ENCODE results near the gene LRP5. TPM values are rescaled to one million over a fixed set of nuclear protein-coding genes. Genes with fewer than 3 reads are reported as not detected.
A peak's percentile ranks its signal among the peaks of the same experiment; 100 is the strongest.
"Not testable (repeated sequence)": the region's sequence is repeated elsewhere in the genome, so short reads cannot be mapped to it uniquely, and the experiment has no call there.

The LRP5 gene
- polyA plus RNA-seq, 6 donors from 2014 or later = 0.04 to 0.88 (median 0.56) TPM; not detected in 1

- Mint-ChIP-seq H3K27ac (peak within 1 kb of the TSS; percentile 97 to 99 (median 98)), H3K4me1 (peaks cover 32 to 52% (median 43%) of the 10 kb centered on the region in 3 donors), H3K4me3 (peak within 1 kb of the TSS; percentile 90 to 99 (median 98)), H3K27me3 (no peaks in the 10 kb centered on the region), H3K36me3 (no peaks in the 10 kb centered on the region), H3K9me3 (no peaks in the 10 kb centered on the region)
- ATAC-seq (ENCODE audit: low read depth in 2 of 2) (peak in 1 of 2 donors; percentile 0), DNase-seq (peak; percentile 9)
These were observed 148.6 kb downstream of the LRP5 start, which contains the start of gene PPP6R3 for GRCh38 chr11:68460741-68461574. TSS of gene PPP6R3 (plus strand) at chr11:68460752. CDS start at chr11:68537665, 76,913 bp downstream.

GRCh38 chr11:68461575-68461917 is 149.2 kb downstream of the LRP5 start:
- no peaks in the 10 kb centered on the region for H3K36me3 Mint-ChIP-seq
- H3K9me3 Mint-ChIP-seq = no peaks in the 10 kb centered on the region
- no peak for DNase-seq
- peak overlapping the region; percentile 88 to 98 (median 94) for H3K4me3 Mint-ChIP-seq
- H3K4me1 Mint-ChIP-seq = peaks cover 35 to 54% (median 46%) of the 10 kb centered on the region in 3 donors
- no peaks in the 10 kb centered on the region for H3K27me3 Mint-ChIP-seq
- H3K27ac Mint-ChIP-seq = peak overlapping the region; percentile 56 to 97 (median 91)
- no peak for ATAC-seq (ENCODE audit: low read depth in 2 of 2)

- peak overlapping the region in 3 of 6 donors; percentile 35 to 87 (median 79) for H3K27ac Mint-ChIP-seq
- H3K4me3 Mint-ChIP-seq = peak overlapping the region; percentile 25 to 90 (median 59)
- DNase-seq (no peak), ATAC-seq (ENCODE audit: low read depth in 2 of 2) (no peak)
- peaks cover 0 to 5% of the 10 kb centered on the region in 2 donors for H3K36me3 Mint-ChIP-seq
- peaks cover 50 to 76% (median 66%) of the 10 kb centered on the region in 3 donors for H3K4me1 Mint-ChIP-seq
- H3K27me3 Mint-ChIP-seq = no peaks in the 10 kb centered on the region
- H3K9me3 Mint-ChIP-seq = no peaks in the 10 kb centered on the region
These were observed 151.3 kb downstream of the LRP5 start for GRCh38 chr11:68463714-68464113.

GRCh38 chr11:68467201-68467834 is 154.9 kb downstream of the LRP5 start:
- no peaks in the 10 kb centered on the region for H3K9me3 Mint-ChIP-seq
- H3K4me3 Mint-ChIP-seq = peak overlapping the region; percentile 25 to 81 (median 50)
- H3K36me3 Mint-ChIP-seq = peaks cover 0 to 5% of the 10 kb centered on the region in 2 donors
- H3K27me3 Mint-ChIP-seq = no peaks in the 10 kb centered on the region
- peaks cover 74 to 96% (median 94%) of the 10 kb centered on the region in 3 donors for H3K4me1 Mint-ChIP-seq
- DNase-seq = no peak
- ATAC-seq (ENCODE audit: low read depth in 2 of 2) = no peak
- H3K27ac Mint-ChIP-seq = peak overlapping the region in 5 of 6 donors; percentile 30 to 89 (median 45)

DNA sequence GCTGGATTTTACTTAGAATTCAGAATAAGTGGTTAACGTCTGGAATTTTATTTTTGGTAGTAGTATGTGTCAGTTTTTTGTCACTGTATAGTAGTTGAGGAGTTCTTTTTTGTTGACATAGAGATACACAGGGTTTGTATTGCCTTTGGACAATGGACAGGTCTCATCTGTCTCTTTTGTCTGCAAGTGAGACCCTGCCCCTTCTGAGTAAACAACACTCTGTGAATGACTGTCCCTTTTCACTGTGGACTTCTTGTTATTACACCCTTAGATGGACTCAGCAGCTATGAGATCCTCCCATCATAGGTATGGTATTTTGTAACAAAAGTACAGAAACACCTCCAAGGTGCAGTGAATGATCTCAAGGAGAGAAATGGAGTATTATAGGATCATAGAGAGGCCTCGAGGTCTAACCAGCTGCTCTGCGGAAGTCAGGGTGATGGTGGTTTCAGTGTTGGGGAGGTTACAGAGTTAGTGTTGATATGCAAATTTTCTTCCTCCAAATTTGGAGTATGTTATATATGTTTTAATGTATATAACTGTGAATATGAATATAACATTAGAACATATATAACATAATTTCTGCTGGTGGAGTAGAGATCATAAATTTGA is 155.9 kb downstream of the LRP5 start:
- H3K27me3 Mint-ChIP-seq = no peaks in the 10 kb centered on the region
- H3K4me3 Mint-ChIP-seq = peak overlapping the region in 7 of 8 donors; percentile 12 to 75 (median 51)
- no peaks in the 10 kb centered on the region for H3K9me3 Mint-ChIP-seq
- peaks cover 0 to 6% of the 10 kb centered on the region in 2 donors for H3K36me3 Mint-ChIP-seq
- peaks cover 76 to 96% (median 96%) of the 10 kb centered on the region in 3 donors for H3K4me1 Mint-ChIP-seq
- H3K27ac Mint-ChIP-seq = peak overlapping the region in 4 of 6 donors; percentile 1 to 40 (median 29)
- ATAC-seq (ENCODE audit: low read depth in 2 of 2) (peak; percentile 66 to 69), DNase-seq (no peak)

- DNase-seq (no peak), ATAC-seq (ENCODE audit: low read depth in 2 of 2) (no peak)
- Mint-ChIP-seq H3K4me1 (peaks cover 77 to 96% (median 96%) of the 10 kb centered on the region in 3 donors), H3K27ac (peak overlapping the region in 3 of 6 donors; percentile 36 to 80 (median 61)), H3K4me3 (peak overlapping the region in 6 of 8 donors; percentile 13 to 75 (median 62)), H3K36me3 (peaks cover 0 to 11% of the 10 kb centered on the region in 2 donors), H3K27me3 (no peaks in the 10 kb centered on the region), H3K9me3 (no peaks in the 10 kb centered on the region)
These were observed 156.7 kb downstream of the LRP5 start for GRCh38 chr11:68469122-68469521.

- Mint-ChIP-seq H3K4me3 (peak overlapping the region in 7 of 8 donors; percentile 2 to 70 (median 43)), H3K4me1 (peaks cover 77 to 96% (median 95%) of the 10 kb centered on the region in 3 donors), H3K27me3 (no peaks in the 10 kb centered on the region), H3K27ac (peak overlapping the region in 5 of 6 donors; percentile 29 to 77 (median 56)), H3K9me3 (no peaks in the 10 kb centered on the region), H3K36me3 (peaks cover 0 to 11% of the 10 kb centered on the region in 2 donors)
- DNase-seq (no peak), ATAC-seq (ENCODE audit: low read depth in 2 of 2) (no peak)
These were observed 157.3 kb downstream of the LRP5 start for GRCh38 chr11:68469642-68470041.

- peak overlapping the region in 7 of 8 donors; percentile 24 to 85 (median 72) for H3K4me3 Mint-ChIP-seq
- ATAC-seq (ENCODE audit: low read depth in 2 of 2) = no peak
- H3K27me3 Mint-ChIP-seq = no peaks in the 10 kb centered on the region
- H3K36me3 Mint-ChIP-seq = peaks cover 0 to 11% of the 10 kb centered on the region in 2 donors
- H3K9me3 Mint-ChIP-seq = no peaks in the 10 kb centered on the region
- peaks cover 74 to 93% (median 87%) of the 10 kb centered on the region in 3 donors for H3K4me1 Mint-ChIP-seq
- H3K27ac Mint-ChIP-seq = peak overlapping the region; percentile 23 to 85 (median 58)
- DNase-seq = no peak
These were observed 158.0 kb downstream of the LRP5 start for GRCh38 chr11:68470304-68470811.

DNA sequence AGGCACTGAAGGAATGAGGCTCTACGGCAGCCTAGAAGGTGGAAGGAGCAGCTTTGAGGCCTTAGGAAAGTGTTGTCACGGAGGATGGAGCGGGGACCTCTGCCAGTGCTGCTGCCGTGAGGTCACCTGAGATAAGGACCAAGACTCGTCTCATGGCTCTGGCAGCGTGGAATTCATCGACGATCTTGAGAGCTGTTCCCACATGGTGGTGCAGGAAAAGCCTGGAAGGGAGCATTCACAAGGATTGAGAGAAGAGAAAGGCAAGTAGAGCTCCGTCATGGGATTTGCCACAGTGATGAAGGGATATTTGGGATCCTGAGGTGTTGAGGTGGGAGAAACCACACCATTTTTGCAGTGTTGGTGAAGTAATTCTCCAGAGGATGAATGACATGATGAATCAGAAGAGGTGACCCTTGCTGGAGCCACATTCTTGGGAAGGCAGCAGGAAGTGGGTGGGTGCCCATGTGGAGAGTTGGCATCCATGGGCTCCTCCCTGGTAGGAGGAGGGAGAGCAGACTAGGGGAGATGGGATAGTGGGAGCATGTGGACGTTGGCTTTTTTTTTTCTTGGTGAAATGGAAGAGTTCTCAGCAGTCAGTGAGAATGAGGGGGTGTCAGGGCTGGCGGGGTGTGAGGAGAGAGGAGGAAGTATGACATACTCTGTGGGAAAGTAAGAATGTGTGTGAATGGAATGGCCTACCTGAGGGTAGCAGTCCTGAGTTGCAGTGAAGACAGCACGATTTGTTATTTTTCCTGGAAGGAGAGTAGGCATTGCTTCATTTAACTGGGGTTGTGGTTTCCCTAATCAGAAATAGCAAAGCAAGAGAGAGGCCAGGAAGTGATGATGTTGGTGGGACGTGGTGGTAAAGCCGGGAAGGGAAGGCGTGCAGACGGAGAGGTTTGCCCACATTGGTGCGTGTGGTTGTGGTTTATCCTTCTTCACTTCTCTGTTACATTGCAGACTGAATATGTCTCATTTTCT is 159.3 kb downstream of the LRP5 start:
- Mint-ChIP-seq H3K27me3 (no peaks in the 10 kb centered on the region), H3K9me3 (peaks cover 0 to 3% (median 0%) of the 10 kb centered on the region in 7 donors), H3K27ac (peak overlapping the region; percentile 7 to 91 (median 82)), H3K4me1 (peaks cover 65 to 83% (median 80%) of the 10 kb centered on the region in 3 donors), H3K36me3 (peaks cover 0 to 11% of the 10 kb centered on the region in 2 donors), H3K4me3 (peak overlapping the region; percentile 10 to 85 (median 76))
- no peak for DNase-seq
- peak; percentile 50 to 65 for ATAC-seq (ENCODE audit: low read depth in 2 of 2)

DNA sequence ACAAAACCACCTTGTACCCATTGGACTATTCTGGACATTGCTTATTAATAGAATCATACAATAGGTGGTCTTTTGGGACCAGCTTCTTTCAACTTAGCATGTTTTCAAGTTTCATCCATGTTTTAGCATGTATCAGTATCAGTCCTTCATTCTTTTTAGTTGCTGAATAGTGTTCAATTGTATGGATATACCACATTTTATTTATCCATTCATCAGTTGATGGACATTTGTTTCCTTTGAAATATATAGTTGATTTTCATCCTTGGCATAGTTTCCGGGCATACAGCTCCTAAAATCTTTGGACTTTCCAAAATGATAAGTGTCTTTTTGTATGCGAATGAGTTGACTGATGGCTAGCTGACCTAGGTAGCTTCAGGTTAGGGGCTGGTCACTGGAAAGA is 160.4 kb downstream of the LRP5 start:
- DNase-seq (no peak), ATAC-seq (ENCODE audit: low read depth in 2 of 2) (no peak)
- Mint-ChIP-seq H3K27me3 (no peaks in the 10 kb centered on the region), H3K4me1 (peaks cover 63 to 81% (median 79%) of the 10 kb centered on the region in 3 donors), H3K27ac (peak overlapping the region in 4 of 6 donors; percentile 0 to 87 (median 76)), H3K9me3 (peaks cover 0 to 3% (median 0%) of the 10 kb centered on the region in 7 donors), H3K36me3 (peaks cover 0 to 6% of the 10 kb centered on the region in 2 donors), H3K4me3 (peak overlapping the region in 4 of 8 donors; percentile 8 to 81 (median 56))

DNA sequence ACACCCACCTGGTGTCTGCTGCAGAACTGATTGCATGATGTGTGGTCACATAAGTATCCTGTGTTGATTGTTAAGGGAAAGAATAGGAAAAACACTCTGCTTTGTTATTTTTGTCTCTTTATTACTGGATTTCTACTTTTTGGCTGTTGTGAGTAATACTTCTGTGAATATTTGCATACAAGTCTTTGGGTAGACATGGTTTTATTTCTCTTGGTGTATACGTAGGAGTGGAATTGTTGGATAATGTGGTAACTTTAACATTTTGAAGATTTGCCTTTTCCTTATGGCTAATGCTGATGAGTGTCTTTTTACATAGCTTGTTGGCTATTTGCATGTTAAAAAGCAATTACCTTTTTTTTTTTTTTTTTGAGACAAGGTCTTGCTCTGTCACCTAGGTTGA is 161.3 kb downstream of the LRP5 start:
- Mint-ChIP-seq H3K27me3 (no peaks in the 10 kb centered on the region), H3K4me3 (peak overlapping the region in 3 of 8 donors; percentile 12 to 24 (median 18)), H3K9me3 (peaks cover 0 to 3% (median 0%) of the 10 kb centered on the region in 7 donors), H3K36me3 (peaks cover 0 to 6% of the 10 kb centered on the region in 2 donors), H3K4me1 (peaks cover 55 to 78% (median 76%) of the 10 kb centered on the region in 3 donors), H3K27ac (peak overlapping the region in 3 of 6 donors; percentile 67 to 89 (median 77))
- ATAC-seq (ENCODE audit: low read depth in 2 of 2) (no peak), DNase-seq (no peak)

GRCh38 chr11:68475626-68476025 is 163.2 kb downstream of the LRP5 start:
- not testable (repeated sequence) for H3K36me3 Mint-ChIP-seq; DNase-seq; H3K4me3 Mint-ChIP-seq; H3K27me3 Mint-ChIP-seq; ATAC-seq (ENCODE audit: low read depth in 2 of 2); H3K27ac Mint-ChIP-seq; H3K9me3 Mint-ChIP-seq
- peaks cover 46 to 78% (median 76%) of the 10 kb centered on the region in 3 donors for H3K4me1 Mint-ChIP-seq
